Heart left ventricle (tissue), 16 donors: ENCODE results near the gene C16orf95. TPM values are rescaled to one million over a fixed set of nuclear protein-coding genes. Genes with fewer than 3 reads are reported as not detected.
"Not testable (repeated sequence)": the region's sequence is repeated elsewhere in the genome, so short reads cannot be mapped to it uniquely, and the experiment has no call there.

Source experiments
- ATAC-seq, 4 donors: fragments of 200-7000 bp; cut with Tn5 transposase; one replicate each; pipeline ENCODE4 v1.9.1; 2020 to 2022; ENCODE audit warnings: moderate library complexity in 4 of 4, mild to moderate bottlenecking in 3 of 4, moderate number of reproducible peaks in 1 of 4
- DNase-seq, 5 donors: peaks; one replicate each; pipeline ENCODE4 v3.0.0-alpha.2; 2020
- H3K27ac ChIP-seq, 12 donors: fragments of 200-600 bp; sonication (generic) in 4 of 12; one replicate each; pipeline versions ENCODE4 v1.5.0 to v1.8.0; 2016 to 2022; ENCODE audit warnings: mild to moderate bottlenecking in 2 of 12
- H3K27me3 ChIP-seq, 9 donors: fragments of 200-600 bp; sonication (generic) in 2 of 9; one replicate each; pipeline versions ENCODE4 v1.5.1 to v1.8.0; 2016 to 2022; ENCODE audit warnings: mild to moderate bottlenecking in 3 of 9
- H3K36me3 ChIP-seq, 9 donors: fragments of 200-600 bp; sonication (generic) in 2 of 9; one replicate each; pipeline versions ENCODE4 v1.5.0 to v1.8.0; 2018 to 2022; ENCODE audit warnings: mild to moderate bottlenecking in 2 of 9
- H3K4me1 ChIP-seq, 12 donors: fragments of 200-600 bp; sonication (generic) in 4 of 12; one replicate each; pipeline versions ENCODE4 v1.5.0 to v1.8.0; 2016 to 2022; ENCODE audit warnings: mild to moderate bottlenecking in 3 of 12
- H3K4me3 ChIP-seq, 12 donors: fragments of 200-600 bp; sonication (generic) in 4 of 12; one replicate each; pipeline versions ENCODE4 v1.5.0 to v1.8.0; 2017 to 2022; ENCODE audit warnings: mild to moderate bottlenecking in 9 of 12, moderate library complexity in 4 of 12
- H3K9me3 ChIP-seq, 12 donors: fragments of 200-600 bp; sonication (generic) in 4 of 12; one replicate each; pipeline versions ENCODE4 v1.5.0 to v1.8.0; 2016 to 2022; ENCODE audit warnings: mild to moderate bottlenecking in 1 of 12
- CTCF ChIP-seq, 12 donors: fragments of 200-600 bp; sonication (generic) in 4 of 12; IDR thresholded peaks; one replicate each; pipeline versions ENCODE4 v1.5.0 to v1.8.0; 2018 to 2022; ENCODE audit warnings: antibody characterized with exemption in 12 of 12, mild to moderate bottlenecking in 5 of 12
- POLR2A ChIP-seq, 2 donors: fragments of 450-650 bp; IDR thresholded peaks; one replicate each; pipeline ENCODE4 v1.6.1; 2017; ENCODE audit warnings: antibody characterized with exemption in 2 of 2, mild to moderate bottlenecking in 2 of 2, moderate library complexity in 2 of 2
- WGBS, 4 donors: extraction: QIAGEN DNeasy Blood & Tissue Kit in 2 of 4; methylation state at CpG; one replicate each; pipeline versions ENCODE4 v1.1.5 to v1.1.7; 2013 to 2018; 5-methylcytosine and 5-hydroxymethylcytosine counted together
- intact Hi-C, 10 donors: fragments of 100-400 bp; cut with DNase I; formaldehyde crosslinking; loops; one replicate each; pipeline versions ENCODE4 v1.11.1 to v1.14.2; 2022
- polyA plus RNA-seq, 2 donors: library from polyadenylated mRNA; stranded (reverse); fragments of 200-250 nt; gene quantifications; one replicate each; pipeline ENCODE4 v1.2.3, GENCODE V29; 2013
- total RNA-seq, 9 donors: library from RNA; depleted of rRNA in 2 of 9; stranded (reverse); fragments of >200 nt in 2 of 9; fragmentation: NEBNext Ultra II Directional in 3 of 9; extraction: Animal tissue kit (Norgen Biotek cat#: 25700) in 3 of 9; gene quantifications; one replicate each; pipeline versions ENCODE4 v1.1.0 to v1.2.4, GENCODE V29; 2016 to 2023
- donor health status: ischemic (EF 13 %, LVEDD 7.1; RV severe dilation, severe dysfunction).
- donor health status: healthy with polysubstance abuse.
- donor health status: DM: no; HTN: yes; CAD: no.
- donor health status: DM: no; HTN: no; CAD: no.
- donor health status: ischemic (EF 25% LVEDD 6.9; RV normal size, moderate dysfunction).
- donor health status: ischemic (EF 25% LVEDD 5.7; RV mildly dilated, moderate dysfunction).
- donor health status: healthy.
- donor health status: DM: yes; HTN: yes; CAD: no.
- donor health status: ischemic (EF 35%, LVEDD 5.7; RV mildly dilated, moderate dysfunction).
- donor health status: nonischemic (EF 11% LVEDD 7.7; RV severe dilation, severe dysfunction).
- donor health status: DM: yes; HTN: yes; CAD: no.
- donor health status: PGD.
- donor health status: ischemic (EF 29% LVEDD 5.4; RV normal size, mild dysfunction).
- donor health status: nonischemic (EF 23%, LVEDD 6.1; RV moderate dilation, normal function).

The C16orf95 gene
- total and polyA plus RNA-seq, 11 donors = 0.91 to 4.5 (median 3.1) TPM

GRCh38 chr16:87265261-87265660, 51.9 kb downstream of the C16orf95 start:
- Histone ChIP-seq H3K36me3 (no peaks in the 10 kb centered on the region), H3K9me3 (peaks cover 0 to 9% (median 0%) of the 10 kb centered on the region in 12 donors), H3K27ac (no peak overlapping the region), H3K4me3 (no peak overlapping the region), H3K4me1 (no peaks in the 10 kb centered on the region), H3K27me3 (no peaks in the 10 kb centered on the region)
- no peak for ATAC-seq
- WGBS, 4 donors = 51 to 92% (median 90%) methylated on average over 3 to 4 of the region's 4 CpGs
- intact Hi-C loops = no loop called here
- no peak for TF ChIP-seq CTCF (IDR thresholded peaks at IDR 0.05)
- no peak for TF ChIP-seq POLR2A (IDR thresholded peaks at IDR 0.05)
- no peak for DNase-seq

DNA sequence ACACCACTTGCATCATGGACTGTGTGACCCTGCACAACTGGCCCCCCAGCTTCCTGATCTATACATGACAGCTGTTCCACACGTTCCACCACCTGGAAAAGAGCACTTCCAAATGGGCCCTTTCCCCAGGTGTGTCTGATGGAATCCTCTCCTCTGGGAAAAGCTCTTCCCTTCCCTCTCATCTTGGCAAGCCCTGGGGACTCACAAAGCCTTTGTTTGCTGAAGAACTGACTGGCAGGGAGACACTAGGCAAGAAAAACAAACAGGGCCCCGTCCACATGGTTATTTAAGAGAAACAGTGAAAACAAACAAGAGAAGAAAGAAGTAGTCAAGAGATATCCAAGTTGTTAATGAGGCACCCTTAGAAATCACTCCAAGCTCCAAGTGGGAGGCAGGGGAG, 52.6 kb downstream of the C16orf95 start:
- Histone ChIP-seq H3K9me3 (peaks cover 0 to 8% (median 0%) of the 10 kb centered on the region in 12 donors), H3K36me3 (no peaks in the 10 kb centered on the region), H3K27me3 (no peaks in the 10 kb centered on the region), H3K27ac (no peak overlapping the region), H3K4me3 (no peak overlapping the region), H3K4me1 (no peaks in the 10 kb centered on the region)
- intact Hi-C loops = no loop called here
- DNase-seq = no peak
- no peak for ATAC-seq
- 49 to 60% (median 53%) methylated on average over 2 of the region's 2 CpGs for WGBS, 4 donors
- no peak for TF ChIP-seq POLR2A (IDR thresholded peaks at IDR 0.05)
- no peak for TF ChIP-seq CTCF (IDR thresholded peaks at IDR 0.05)

DNA sequence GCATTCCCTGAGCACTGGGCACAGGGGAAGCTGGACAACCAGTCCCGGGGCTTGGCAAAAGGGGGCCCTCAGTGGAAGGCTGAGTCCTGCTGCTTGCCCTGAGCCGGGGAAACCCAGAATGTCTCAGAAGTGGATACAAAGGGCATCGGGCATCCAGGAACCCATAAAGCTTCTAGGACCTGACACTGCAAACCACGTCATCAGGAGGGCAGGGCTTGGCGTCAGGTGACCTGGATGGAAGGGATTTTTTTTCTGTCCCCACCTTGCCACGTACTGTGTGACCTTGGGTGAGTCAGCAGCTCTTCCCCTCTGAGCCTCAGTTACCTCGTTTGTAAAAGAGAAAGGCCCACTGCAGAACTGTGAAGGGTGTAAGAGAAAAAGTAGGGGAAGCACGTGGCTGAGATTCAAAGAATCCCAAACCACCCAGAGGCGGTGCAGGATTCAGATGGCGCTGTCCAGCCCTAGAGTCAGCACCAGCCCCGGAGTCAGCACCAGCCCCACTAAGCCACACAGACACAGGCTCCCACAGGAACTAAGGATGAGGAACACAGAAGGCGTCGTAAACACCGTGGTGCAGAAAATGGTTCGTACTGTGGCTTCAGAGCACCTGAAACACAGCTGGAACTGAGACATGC, 53.7 kb downstream of the C16orf95 start:
- H3K4me3 ChIP-seq = no peak overlapping the region
- 83 to 90% (median 87%) methylated on average over 15 of the region's 15 CpGs for WGBS, 4 donors
- TF ChIP-seq CTCF (IDR thresholded peaks at IDR 0.05) (no peak), POLR2A (IDR thresholded peaks at IDR 0.05) (no peak)
- H3K27me3 ChIP-seq = no peaks in the 10 kb centered on the region
- ATAC-seq = no peak
- no peaks in the 10 kb centered on the region for H3K36me3 ChIP-seq
- no peak for DNase-seq
- H3K4me1 ChIP-seq = no peaks in the 10 kb centered on the region
- no peak overlapping the region for H3K27ac ChIP-seq
- H3K9me3 ChIP-seq = no peaks in the 10 kb centered on the region
- intact Hi-C loops = no loop called here

GRCh38 chr16:87259431-87259830, 57.8 kb downstream of the C16orf95 start:
- ATAC-seq (no peak), DNase-seq (no peak)
- Histone ChIP-seq H3K4me3 (no peak overlapping the region), H3K27me3 (no peaks in the 10 kb centered on the region), H3K4me1 (no peaks in the 10 kb centered on the region), H3K36me3 (no peaks in the 10 kb centered on the region), H3K27ac (no peak overlapping the region), H3K9me3 (no peaks in the 10 kb centered on the region)
- TF ChIP-seq CTCF (IDR thresholded peaks at IDR 0.05) (no peak), POLR2A (IDR thresholded peaks at IDR 0.05) (no peak)
- intact Hi-C loops = no loop called here
- 82 to 89% (median 86%) methylated on average over 6 of the region's 6 CpGs for WGBS, 4 donors

- DNase-seq, ATAC-seq, H3K27me3 ChIP-seq, H3K4me1 ChIP-seq, H3K4me3 ChIP-seq, H3K27ac ChIP-seq, H3K36me3 ChIP-seq, intact Hi-C loops, H3K9me3 ChIP-seq: not testable (repeated sequence)
- WGBS, 4 donors = 82 to 84% (median 83%) methylated on average over 3 of the region's 3 CpGs
Observed at GRCh38 chr16:87258653-87259052, 58.5 kb downstream of the C16orf95 start.
